GOT3 (cell line): ENCODE data around the gene DNASE2.

Source experiments
- DNase-seq: peaks from one replicate; lab custom pipeline; 2025; ENCODE audit warnings: mixed read lengths; lab: John Stamatoyannopoulos, UW

The DNASE2 gene

DNA sequence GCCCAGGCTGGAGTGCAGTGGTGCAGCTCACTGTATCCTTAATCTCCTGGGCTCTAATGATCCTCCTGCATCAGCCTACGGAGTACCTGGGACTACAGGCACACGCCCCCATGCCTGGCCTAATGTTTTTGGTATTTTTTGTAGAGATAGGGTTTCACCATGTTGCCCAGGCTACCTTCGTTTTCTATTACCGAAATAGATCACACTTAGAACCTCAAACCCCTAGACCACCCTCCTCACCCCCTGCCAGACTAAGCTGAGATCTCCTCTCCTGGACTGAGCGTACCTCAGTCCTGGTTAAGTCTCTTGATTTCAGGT is 5.4 kb upstream of the DNASE2 start:
- no peak for DNase-seq

DNA sequence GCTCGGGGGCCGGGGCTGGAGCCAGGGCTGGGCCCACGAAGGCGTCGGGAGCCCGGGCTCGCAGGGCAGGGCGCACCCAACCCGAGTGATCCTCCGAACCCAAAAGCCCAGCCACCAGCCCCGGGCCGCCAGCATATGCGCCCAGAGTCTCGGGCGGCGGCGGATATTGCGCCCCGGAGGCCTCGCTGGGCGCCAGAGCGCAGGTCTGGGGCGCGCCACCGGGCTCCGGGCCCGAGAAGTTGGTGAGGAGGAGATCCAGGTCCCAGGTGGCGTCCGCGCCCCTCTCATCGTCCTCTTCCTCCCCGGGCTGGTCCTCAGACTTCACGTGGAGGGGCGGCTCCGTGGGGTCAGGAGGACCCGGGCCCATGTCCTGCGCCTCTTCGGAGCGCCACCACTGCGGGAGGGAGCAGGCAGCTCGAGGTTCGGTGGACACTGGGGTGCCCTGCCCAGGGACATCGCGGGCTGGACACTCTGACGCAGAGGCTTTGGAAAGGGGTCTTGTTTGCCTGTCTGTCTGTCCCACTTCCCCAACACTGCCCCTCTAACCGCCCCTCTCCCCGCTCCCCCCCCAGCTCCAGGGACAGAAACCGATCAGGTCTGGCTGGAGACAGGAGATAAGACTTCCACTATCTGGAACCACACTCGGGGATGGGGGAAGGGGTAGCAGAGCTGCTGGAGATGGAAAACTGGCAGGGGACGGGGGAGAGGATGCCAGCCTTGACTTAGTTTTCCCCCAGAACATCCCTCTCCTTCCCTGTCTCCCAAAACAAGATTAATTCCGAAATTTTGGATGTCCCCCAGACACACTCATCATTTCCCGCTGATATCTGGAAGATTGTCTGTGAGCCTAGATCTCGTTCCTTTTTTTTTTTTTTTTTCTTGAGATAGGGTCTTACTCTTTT is 4.8 kb upstream of the DNASE2 start:
- DNase-seq: no peak

DNA sequence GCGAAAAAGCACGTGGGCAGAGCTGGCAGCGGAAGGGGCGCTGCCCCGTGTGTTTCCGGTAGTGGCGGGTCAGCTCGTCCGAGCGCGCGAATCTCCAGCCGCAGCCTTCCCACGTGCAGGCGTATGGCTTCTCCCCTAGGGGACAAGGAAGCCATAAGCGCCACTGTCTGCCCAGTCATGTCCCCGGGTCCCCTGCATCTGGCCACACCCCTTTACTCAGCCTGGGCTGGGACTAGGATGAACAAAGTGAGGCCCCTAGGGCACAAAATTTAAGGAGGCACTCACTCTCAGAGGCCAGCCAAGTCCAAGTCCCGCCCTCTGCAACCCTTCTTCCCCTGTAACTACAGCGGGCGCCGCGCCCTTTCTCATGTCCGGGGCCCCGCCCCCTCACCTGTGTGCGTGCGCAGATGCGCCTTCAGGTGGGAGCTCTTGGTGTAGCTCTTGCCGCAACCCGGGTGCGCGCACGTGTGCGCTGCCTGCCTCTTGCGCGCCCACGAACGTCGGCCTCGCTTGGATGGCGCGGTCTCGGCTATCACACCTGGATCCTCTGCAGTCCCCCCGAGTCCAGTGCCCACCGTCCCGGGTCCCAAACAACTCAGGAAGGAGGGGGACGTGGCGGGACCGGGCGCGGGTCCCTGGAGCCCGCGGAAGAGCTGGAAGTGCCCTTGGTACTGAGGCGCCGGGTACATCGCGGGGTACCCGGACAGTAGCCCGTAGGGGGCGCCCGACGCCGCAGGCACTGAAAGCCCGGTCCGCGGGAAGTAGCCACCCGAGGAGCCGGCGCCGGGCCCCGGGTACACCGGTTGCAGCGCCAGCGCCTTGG is 3.9 kb upstream of the DNASE2 start:
- no peak for DNase-seq

DNA sequence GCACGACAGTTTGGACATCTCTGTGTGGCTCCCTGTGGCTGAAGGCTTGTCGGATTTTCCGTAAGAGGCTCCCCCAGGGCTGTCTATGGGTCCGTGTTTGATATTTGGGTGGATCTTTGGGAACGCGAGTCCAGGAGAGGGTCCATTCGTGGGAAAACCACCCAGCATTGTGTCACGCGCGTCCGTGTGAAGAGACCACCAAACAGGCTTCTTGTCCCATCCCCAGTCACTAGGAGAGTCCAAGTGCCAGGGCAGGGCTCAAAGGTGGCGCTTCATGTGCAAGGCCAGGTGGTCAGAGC is 3.3 kb upstream of the DNASE2 start:
- no peak for DNase-seq

DNA sequence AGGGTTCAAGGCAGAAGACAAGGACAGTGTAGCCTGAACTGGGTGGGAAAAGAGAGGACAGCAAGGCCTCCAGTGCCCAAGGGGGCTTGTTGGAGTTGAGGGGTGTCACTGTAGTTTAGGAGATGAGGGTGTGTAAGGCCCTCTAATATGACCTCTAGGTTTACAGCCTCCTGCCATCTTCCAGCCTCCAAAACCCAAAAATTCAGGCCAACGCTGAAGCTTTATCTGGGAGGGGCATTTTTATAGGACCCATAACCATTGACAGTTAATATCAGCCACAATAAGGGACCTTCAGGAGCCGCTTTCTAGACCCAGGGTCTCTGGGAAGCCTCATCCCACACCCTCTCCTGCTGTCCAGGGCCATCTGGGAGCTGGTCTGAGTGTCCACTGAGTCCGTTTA is 3.0 kb upstream of the DNASE2 start:
- DNase-seq: no peak

DNA sequence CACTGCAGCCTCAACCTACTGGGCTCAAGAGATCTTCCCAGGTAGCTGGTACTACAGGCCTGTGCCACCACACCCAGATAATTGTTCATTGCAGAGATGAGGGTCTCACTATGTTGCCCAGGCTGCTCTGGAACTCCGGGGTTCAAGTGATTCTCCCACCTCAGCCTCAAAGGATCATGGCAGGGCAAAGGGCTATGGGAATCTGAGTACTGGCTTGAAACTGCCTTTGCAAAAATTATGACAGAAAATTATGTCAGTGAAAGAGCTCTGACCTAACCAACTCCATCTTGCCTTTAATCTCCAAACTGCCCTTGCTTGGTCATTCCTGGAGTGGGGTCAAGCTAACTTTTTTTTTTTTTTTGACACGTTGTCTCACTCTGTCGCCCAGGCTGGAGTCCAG is 1.3 kb upstream of the DNASE2 start:
- no peak for DNase-seq

DNA sequence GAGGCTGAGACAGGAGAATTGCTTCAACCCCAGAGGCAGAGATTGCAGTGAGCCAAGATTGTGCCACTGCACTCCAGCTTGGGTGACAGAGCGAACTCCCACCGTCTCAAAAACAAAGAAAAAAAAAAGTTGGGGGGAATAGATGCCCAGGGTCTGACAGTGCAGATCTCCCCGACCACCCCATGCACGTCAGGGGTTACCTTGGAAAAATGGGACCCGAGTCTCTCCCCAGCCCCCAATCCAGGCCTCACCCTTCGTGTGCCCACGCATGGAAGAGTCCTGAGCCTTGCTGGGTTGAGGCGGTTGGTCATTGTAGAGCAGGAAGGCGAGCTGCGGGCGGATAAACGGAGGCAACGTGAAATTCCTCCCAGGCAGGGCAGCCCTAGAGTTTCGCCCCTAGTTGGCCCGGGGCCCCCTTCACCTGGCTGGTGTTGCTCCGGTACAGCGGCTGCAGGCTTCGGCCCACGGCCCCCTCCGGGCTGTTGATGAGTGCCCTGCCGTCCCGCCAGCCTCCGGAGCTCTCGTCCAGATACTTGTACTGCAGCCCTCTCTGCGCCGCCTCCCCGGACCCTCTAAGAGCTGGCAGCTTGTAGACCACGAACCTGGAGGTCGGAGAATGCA is 588 bp downstream of the DNASE2 start:
- no peak for DNase-seq

DNA sequence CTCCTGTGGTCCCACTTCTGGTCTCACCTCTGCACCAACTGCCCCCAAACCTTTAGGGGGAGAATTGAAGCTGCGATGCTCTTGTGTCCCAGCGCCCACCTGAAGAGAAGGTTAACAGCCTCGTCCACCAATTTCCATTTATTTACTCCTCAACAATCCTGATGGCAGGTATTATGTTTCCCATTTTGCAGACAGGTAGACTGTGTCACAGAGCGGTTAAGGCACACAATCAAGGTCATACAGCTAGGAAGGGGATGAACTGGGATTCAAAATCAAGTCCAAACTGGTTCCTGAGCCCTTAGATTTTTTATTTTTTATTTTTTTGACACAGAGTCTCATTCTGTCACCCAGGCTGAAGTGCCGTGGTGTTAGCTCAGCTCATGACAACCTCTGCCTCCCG is 6.2 kb downstream of the DNASE2 start:
- DNase-seq: no peak

DNA sequence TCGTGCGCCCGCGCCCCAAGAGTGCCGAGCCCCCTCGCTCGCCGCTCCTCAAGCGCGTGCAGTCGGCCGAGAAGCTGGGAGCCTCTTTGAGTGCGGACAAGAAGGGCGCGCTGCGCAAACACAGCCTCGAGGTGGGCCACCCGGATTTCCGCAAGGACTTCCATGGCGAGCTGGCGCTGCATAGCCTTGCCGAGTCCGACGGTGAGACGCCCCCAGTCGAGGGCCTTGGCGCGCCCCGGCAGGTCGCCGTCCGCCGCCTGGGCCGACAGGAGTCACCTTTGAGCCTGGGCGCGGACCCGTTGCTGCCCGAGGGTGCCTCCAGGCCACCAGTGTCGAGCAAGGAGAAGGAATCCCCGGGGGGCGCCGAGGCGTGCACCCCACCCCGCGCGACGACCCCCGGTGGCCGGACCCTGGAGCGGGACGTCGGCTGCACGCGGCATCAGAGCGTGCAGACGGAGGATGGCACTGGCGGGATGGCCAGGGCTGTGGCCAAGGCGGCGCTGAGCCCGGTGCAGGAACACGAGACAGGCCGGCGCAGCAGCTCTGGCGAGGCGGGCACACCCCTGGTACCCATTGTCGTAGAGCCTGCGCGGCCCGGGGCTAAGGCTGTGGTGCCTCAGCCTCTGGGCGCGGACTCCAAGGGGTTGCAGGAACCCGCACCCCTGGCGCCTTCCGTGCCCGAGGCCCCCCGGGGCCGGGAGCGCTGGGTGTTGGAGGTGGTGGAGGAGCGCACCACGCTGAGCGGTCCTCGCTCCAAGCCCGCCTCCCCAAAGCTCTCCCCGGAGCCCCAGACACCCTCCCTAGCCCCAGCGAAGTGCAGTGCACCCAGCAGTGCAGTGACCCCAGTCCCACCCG is 7.1 kb downstream of the DNASE2 start:
- DNase-seq: no peak

DNA sequence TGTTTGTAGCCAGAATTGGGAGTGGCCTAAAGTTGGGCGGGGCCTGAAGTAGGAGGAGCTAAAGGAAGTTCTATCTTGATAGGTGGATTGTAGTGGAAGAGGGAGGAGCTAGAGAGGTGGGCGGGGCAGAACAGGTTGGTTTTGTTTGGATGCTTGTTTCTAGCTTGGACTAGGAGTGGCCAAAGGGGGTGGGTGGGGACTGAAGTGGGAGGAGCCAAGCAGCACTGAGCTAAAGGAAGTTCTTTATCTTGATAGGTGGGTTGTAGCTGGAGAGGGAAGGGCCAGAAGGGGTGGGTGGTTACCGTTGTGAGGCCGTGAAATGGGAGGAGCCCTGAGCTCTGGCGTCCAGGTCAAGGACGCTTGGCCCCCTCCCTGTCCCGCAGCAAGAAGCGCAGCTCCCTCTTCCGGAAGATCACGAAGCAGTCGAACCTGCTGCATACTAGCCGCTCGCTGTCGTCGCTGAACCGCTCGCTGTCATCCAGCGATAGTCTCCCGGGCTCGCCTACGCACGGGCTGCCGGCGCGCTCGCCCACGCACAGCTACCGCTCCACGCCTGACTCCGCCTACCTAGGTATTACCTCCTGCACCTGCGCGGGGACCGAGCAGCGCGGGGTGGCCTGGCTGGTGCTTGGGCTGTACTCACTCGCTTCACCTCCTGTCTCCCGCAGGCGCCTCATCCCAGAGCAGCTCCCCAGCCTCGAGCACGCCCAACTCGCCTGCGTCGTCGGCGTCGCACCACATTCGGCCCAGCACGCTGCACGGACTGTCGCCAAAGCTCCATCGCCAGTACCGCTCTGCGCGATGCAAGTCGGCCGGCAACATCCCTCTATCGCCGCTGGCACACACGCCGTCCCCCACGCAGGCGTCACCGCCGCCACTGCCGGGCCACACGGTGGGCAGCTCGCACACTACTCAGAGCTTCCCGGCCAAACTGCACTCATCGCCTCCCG is 8.0 kb downstream of the DNASE2 start:
- DNase-seq: peak; percentile 26

DNA sequence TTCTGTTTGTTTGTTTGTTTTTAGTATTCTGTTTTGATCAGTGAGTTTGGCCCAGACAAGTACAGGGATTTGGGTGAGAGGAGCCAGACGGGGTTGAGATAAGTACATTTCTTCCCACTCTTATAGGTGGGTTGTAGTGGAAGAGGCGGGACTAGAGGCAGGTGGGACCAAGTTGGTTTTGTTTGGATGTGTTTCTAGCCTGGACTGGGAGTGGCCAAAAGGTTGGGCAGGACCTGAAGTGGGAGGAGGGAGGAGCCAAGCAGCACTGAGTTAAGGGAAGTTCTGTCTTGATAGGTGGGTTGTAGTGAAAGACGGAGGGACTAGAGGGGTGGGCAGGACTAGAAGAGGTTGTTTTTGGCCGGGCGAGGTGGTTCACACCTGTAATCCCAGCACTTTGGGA is 9.0 kb downstream of the DNASE2 start:
- DNase-seq: no peak

DNA sequence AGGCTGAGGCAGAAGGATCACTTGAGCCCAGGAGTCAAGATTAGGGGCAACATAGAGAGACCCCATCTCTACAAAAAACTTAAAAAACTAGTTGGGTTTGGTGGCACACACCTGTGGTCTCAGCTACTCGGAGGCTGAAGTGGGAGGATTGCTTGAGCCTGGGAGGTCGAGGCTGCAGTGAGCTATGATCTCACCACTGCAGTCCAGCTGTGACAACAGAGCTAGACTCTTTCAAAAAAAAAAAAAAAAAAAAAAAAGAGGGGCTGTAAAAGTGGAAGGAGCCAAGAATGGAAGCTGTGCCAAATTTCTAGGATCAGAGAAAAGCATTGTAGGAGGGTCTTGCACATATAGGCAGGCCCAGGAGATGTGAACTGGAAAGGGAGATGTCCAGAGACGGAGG is 9.6 kb downstream of the DNASE2 start:
- DNase-seq: no peak

DNA sequence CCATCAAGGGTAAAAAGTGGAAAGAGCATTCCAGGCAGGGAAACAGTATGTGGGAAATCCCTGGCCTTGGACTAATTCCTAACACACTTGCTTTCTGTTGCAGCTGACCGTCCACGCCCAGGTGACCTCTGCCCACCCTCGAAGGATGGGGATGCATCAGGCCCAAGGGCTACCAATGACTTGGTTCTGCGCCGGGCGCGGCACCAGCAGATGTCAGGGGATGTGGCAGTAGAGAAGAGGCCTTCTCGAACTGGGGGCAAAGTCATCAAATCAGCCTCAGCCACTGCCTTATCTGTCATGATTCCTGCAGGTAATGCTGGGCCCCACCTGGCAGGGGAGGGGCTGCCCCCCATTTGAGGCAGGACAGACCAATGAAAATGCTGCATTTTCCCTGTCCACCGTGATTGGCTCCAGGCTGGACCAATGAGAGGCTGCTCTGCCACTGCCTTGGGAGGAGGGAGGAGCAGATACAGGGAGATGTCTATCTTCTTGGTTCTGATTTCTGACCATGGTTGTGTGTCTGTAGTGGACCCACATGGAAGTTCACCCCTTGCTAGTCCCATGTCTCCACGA is 12.6 kb downstream of the DNASE2 start:
- DNase-seq: no peak

DNA sequence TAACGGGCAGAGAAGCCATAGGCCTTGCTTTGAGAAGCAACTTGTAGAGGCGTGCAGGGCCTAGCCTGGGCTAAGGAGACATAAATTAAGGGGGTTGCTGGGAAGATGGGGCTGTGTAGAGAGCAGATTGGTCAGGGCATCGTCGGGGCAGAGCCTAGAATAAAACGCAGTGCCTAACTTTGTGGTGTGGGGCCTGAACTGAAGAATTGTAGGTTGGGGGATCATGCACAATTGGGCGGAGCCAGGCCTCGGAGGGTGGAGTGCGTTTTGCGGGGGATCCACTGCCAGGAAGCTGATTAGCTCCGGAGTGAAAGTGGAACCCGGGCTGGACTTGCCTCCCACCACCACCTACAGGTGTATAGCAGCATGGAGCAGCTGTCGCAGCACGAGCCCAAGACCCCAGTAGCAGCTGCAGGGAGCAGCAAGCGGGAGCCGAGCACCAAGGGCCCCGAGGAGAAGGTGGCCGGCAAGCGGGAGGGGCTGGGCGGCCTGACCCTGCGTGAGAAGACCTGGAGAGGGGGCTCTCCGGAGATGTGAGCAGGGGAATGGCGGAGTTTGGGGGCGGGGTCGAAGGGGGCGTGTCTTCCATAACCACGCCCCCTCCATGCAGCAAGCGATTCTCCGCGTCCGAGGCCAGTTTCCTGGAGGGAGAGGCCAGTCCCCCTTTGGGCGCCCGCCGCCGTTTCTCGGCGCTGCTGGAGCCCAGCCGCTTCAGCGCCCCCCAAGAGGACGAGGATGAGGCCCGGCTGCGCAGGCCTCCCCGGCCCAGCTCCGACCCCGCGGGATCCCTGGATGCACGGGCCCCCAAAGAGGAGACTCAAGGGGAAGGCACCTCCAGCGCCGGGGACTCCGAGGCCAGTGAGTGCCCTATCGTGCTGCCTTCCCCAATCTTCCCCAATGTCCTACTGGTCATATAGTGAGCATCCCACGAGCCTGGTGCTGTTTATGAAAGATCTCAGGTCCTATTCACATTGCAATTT is 13.8 kb downstream of the DNASE2 start:
- DNase-seq: no peak

DNA sequence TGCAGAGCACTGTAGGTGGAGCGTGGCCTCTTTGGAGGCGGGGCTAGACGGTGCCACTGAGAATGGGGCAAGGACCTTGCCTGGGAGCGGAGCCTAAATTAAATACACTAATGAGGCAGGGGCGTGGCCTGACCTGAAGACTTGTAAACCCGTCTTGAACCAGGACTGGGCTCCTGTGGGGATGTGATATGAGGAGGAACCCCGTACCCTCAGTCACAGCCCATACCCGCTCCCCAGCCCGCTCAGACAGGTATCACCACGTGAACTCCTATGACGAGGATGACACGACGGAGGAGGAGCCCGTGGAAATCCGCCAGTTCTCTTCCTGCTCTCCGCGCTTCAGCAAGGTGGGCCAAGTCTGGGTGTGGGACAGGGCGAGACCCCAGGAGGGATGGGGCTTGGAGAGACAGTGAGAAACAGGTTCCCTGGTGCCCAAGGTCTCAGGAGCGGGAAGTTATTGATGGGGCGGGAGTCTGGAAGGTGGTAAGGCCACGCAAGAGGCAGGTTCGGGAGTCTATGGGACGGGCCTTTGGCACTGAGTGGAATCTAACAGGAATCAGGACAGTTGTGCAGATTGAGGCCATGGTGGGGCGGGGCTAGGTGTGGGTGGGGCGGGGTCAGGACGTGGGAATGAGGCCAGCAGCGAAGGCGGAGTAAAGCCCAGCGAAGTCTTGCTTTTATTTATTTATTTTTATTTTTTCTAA is 14.7 kb downstream of the DNASE2 start:
- DNase-seq: no peak

DNA sequence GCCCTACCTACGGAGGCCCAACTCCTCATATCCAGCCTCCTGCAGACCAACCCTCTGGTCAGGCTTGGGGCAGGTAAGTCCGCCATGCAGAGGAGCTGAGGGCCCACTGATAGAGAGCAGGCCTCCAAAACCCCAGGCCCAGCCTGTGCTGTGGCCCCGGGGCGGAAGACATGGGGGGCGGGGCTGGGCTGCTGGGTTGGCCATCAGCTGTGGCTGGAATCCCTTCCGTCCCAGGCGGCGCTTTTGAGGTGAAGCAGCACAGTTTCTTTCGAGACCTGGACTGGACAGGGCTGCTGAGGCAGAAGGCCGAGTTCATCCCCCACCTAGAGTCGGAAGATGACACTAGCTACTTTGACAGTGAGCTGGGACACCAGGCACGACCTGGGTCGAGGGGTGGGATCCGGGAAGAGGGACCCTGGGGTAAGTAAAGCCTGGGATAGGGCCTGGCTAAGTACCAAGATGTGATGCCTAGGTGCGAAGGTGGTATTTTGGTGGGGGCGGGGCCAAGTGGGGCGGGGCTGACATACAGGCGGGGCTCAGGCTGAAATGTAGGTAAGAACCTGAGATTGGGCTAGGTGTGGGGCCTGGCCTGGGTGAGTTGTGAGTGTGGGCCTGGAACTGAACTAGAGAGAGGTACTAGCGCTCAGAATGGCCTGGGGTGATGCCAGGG is 15.4 kb downstream of the DNASE2 start:
- DNase-seq: no peak

DNA sequence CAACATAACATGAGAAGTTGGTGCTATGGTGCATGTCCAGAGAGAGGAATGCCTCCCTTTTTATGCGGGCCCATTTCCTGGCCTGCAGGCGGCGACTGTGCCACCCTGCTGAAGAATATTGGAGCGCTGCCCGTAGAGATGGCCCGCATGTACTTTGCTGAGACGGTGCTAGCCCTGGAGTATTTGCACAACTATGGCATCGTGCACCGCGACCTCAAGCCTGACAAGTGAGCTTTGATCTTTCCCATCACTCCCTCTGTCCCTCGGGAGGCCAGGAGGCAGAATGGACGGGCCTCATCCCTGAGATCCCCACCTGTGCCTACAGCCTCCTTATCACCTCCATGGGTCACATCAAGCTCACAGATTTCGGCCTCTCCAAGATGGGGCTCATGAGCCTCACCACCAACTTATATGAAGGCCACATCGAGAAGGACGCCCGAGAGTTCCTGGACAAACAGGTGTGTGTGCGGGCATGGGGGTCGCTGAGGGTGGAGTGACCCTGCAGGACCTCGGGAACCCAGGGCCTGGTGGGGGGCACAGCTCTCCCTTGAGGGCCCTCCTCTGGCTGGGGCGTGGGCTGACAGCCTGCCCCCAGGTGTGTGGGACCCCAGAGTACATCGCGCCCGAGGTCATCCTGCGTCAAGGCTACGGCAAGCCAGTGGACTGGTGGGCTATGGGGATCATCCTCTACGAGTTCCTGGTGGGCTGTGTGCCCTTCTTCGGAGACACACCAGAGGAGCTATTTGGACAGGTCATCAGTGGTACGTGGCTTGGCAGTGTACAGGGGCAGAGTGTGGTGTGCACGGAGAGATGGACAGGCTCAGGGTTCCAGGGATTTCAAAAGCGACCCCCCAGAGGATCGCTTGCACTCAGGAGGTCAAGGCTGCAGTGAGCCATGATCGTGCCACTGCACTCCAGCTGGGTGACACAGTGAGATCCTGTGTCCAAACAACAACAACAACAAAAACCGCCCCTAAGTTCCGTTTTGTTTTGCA is 16.2 kb downstream of the DNASE2 start:
- no peak for DNase-seq
